Endothelial cell of umbilical vein (primary cell): ENCODE data around the gene PRR5L.

Experiments used
- CTCF ChIP-seq, 2 donors: IDR thresholded peaks; 1 replicate in 1 of 2; 2 replicates in 1 of 2; pipeline ENCODE4 v1.5.1; 2011; ENCODE audit warnings: low read length in 2 of 2, mild to moderate bottlenecking in 2 of 2, moderate library complexity in 2 of 2, control low read depth in 1 of 2, inconsistent platforms in 1 of 2, low read depth in 1 of 2; ENCODE audit not compliant: insufficient read depth in 1 of 2; ENCODE audit errors: extremely low read depth in 1 of 2
- EZH2 ChIP-seq: IDR thresholded peaks from 2 replicates; pipeline ENCODE4 v1.6.1; 2012; ENCODE audit warnings: borderline replicate concordance, low read depth, mild to moderate bottlenecking, moderate library complexity, low read length, inconsistent platforms; ENCODE audit not compliant: severe bottlenecking
- GATA2 ChIP-seq: IDR thresholded peaks from 2 replicates; pipeline ENCODE4 v1.7.0; 2011; ENCODE audit warnings: low read depth, mild to moderate bottlenecking, moderate library complexity, mixed read lengths, low read length; ENCODE audit not compliant: insufficient read length, insufficient read depth
- JUN ChIP-seq: IDR thresholded peaks from 2 replicates; pipeline ENCODE4 v1.6.1; 2011; ENCODE audit warnings: borderline replicate concordance, low read depth; ENCODE audit not compliant: insufficient read length, insufficient read depth
- MAX ChIP-seq: IDR thresholded peaks from 2 replicates; pipeline ENCODE4 v1.6.1; 2011; ENCODE audit not compliant: insufficient read depth, insufficient read length
- MYC ChIP-seq: IDR thresholded peaks from one replicate; pipeline ENCODE4 v1.6.1; 2011; ENCODE audit warnings: mild to moderate bottlenecking, low read depth, low read length
- POLR2A ChIP-seq: IDR thresholded peaks from 2 replicates; pipeline ENCODE4 v1.6.1; 2012; ENCODE audit warnings: low read depth, mild to moderate bottlenecking, control low read depth, low read length
- POLR2AphosphoS5 ChIP-seq: IDR thresholded peaks from 2 replicates; pipeline ENCODE4 v1.6.1; 2012; ENCODE audit warnings: low read depth, mild to moderate bottlenecking, control low read depth, low read length, moderate library complexity; ENCODE audit not compliant: insufficient read depth

DNA sequence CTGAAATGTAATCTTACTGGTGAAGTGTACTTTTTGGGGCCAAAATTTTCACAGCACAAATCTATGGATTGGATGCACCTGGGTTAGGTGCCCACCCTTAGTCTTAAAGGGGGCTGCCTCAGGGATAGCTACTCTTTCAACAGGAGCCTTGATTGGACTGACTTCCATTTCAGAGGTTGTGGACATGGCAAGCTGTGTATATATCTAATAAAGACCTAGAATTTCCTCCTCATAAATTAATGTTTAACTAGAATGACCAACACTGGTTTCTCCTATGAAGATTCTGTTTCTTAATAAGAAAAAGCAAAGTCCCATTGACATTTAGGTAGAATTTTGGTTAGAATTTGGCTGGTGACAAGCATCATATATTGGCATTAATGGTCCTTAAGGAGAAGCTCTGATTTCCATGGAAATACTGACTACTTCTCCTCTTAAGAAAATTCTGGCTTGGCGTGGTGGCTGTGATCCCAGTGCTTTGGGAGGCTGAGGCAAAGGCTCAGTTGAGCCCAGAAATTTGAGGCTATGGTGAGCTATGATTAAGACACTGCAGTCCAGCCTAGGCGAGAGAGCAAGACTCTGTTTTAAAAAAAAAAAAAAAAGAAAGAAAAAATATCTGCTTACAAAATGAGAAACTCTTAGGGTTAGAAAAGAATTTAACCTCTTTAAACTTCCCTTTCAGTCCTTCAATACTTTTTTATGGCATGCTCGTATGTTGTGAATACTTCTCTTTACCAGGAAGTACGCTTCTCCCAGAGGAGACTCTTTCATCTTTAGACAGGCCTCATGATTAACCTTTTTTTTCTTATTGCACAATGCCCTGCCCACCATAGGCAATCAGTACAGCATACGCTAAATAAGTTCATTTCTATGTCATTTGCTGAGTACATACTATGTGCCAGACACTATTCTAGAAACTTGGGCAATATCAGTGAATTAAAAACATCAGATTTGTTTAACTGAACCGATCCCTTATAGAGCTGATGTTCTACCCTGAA lies 77.2 kb downstream of the PRR5L start:
- TF ChIP-seq POLR2A (no peak), GATA2 (no peak), CTCF (IDR thresholded peaks at IDR 0.05; ENCODE audit: extremely low read depth in 1 of 2, insufficient read depth in 1 of 2, low read depth in 1 of 2, low read length in 2 of 2) (no peak), EZH2 (no peak), POLR2AphosphoS5 (no peak), JUN (no peak), MAX (no peak), MYC (no peak)
